GM19351 (cell line): ENCODE data around the gene SYTL1.

ENCODE experiments used
- ATAC-seq: cut with Tn5 transposase; IDR thresholded peaks from one replicate; pipeline ENCODE4 v1.9.1; 2021; ENCODE audit warnings: mild to moderate bottlenecking, moderate library complexity; ENCODE audit not compliant: unreplicated experiment

SYTL1 gene

GRCh38 chr1:27346991-27347624 lies 5.3 kb downstream of the SYTL1 start:
- no peak for ATAC-seq

GRCh38 chr1:27348861-27349783 lies 7.3 kb downstream of the SYTL1 start:
- no peak for ATAC-seq

GRCh38 chr1:27349784-27350662 lies 8.2 kb downstream of the SYTL1 start:
- no peak for ATAC-seq

GRCh38 chr1:27350663-27351540 lies 9.1 kb downstream of the SYTL1 start:
- no peak for ATAC-seq

- ATAC-seq, result no peak
Observed at GRCh38 chr1:27351541-27352107, 9.8 kb downstream of the SYTL1 start.

- no peak for ATAC-seq
Observed at GRCh38 chr1:27353166-27353565, 11.3 kb downstream of the SYTL1 start.

GRCh38 chr1:27353629-27354028 lies 11.8 kb downstream of the SYTL1 start:
- ATAC-seq, result no peak

GRCh38 chr1:27355683-27356082 lies 13.9 kb downstream of the SYTL1 start:
- ATAC-seq, result no peak

GRCh38 chr1:27356277-27356618 lies 14.4 kb downstream of the SYTL1 start:
- ATAC-seq, result no peak

- no peak for ATAC-seq
Observed at GRCh38 chr1:27356619-27357280, 14.9 kb downstream of the SYTL1 start.

GRCh38 chr1:27357281-27358037 lies 15.6 kb downstream of the SYTL1 start:
- peak; percentile 47 for ATAC-seq

- no peak for ATAC-seq
Observed at GRCh38 chr1:27358038-27358927, 16.5 kb downstream of the SYTL1 start.

GRCh38 chr1:27358928-27359313 lies 17.1 kb downstream of the SYTL1 start:
- ATAC-seq, result no peak

GRCh38 chr1:27359822-27360158 lies 18.0 kb downstream of the SYTL1 start:
- ATAC-seq, result no peak

- no peak for ATAC-seq
Observed at GRCh38 chr1:27360159-27361043, 18.6 kb downstream of the SYTL1 start.

- ATAC-seq, result no peak
Observed at GRCh38 chr1:27361044-27361402, 19.2 kb downstream of the SYTL1 start.

- no peak for ATAC-seq
Observed at GRCh38 chr1:27361553-27361952, 19.7 kb downstream of the SYTL1 start.
